Limb (tissue), 2 donors: ENCODE results near the gene TMEM221.

Experiments used
- DNase-seq, 2 donors: peaks; one replicate each; pipeline ENCODE4 v3.0.0-alpha.2; 2016; ENCODE audit errors: extremely low spot score in 2 of 2

Gene TMEM221

DNA sequence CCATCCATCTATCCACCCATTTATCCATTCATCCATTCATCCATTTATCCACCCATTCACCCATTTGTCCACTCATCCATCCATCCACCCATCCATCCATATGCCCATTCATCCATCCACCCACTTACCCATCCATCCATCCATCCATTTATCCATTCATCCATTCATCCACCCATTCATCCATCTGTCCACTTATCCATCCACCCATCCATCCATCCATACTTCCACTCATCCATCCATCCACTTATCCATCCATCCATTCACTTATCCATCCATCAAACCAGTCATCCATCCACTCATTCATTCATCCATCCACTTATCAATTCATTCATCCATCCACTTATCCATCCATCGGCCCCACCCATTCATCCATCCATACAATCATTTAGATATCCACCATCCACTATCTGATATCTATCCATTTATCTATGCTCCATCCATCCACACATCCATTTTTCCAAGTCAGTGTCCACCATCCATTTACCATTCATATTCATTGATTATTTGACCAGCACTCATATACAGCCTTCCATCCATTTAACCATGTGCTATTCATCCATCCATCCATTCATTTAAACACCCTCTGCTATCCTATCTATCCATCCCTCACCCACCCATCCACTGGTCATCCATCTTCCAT is 2.8 kb downstream of the TMEM221 start:
- DNase-seq = no peak

DNA sequence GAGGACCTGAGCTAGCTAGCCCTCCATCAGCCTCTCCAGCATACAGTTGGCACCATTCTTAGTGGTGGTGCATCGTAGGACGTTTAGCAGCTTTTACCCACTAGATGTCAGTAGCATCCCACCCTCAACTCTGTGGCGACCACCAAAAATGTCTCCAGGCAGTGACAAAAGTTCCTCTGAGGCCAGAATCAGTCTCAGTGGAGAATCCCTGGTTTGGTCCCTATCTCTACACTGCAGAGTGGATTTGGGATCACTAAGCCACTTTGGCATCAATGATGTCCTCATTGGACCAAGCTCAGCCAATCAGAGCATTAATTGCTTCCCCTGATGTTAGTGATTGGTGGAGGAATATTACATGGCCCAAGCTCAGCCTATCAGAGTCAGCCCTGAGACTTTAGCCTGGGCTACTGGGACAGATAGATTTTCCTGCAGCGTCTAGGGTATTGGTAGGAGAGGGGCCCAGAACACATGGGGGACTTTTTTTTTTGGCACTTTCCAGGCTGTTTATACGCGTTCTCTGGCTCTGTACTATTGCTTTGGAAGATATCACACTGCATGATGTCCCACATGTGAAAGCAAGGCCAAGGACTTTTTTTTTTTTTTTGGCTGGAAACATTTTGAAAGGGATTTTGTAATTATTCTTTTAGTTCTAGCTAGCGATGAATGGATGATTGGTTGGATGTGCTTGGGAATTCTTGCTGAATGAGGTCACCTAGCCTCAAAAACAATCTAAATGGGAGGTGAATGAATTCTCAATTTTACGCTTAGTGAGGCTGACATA is 7.0 kb downstream of the TMEM221 start:
- DNase-seq = no peak

DNA sequence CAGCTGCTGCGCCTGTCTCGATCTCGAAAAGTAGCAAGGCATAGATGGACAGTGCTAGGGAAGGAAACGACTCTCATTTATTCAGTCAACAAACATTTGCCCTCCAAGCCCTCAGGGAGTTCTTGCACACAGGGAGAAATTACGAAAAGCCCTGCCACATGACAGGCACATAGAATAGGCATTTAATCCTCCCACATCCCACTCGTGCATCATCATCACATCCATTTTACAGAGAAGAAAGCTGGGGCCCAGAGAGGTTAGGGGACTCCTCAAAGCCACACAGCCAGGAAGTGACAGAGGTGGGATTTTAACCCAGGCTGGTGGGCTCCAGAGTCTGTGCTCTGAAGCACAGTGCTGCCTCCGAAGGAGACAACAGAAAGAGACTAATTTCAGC is 11.6 kb downstream of the TMEM221 start:
- DNase-seq = no peak

DNA sequence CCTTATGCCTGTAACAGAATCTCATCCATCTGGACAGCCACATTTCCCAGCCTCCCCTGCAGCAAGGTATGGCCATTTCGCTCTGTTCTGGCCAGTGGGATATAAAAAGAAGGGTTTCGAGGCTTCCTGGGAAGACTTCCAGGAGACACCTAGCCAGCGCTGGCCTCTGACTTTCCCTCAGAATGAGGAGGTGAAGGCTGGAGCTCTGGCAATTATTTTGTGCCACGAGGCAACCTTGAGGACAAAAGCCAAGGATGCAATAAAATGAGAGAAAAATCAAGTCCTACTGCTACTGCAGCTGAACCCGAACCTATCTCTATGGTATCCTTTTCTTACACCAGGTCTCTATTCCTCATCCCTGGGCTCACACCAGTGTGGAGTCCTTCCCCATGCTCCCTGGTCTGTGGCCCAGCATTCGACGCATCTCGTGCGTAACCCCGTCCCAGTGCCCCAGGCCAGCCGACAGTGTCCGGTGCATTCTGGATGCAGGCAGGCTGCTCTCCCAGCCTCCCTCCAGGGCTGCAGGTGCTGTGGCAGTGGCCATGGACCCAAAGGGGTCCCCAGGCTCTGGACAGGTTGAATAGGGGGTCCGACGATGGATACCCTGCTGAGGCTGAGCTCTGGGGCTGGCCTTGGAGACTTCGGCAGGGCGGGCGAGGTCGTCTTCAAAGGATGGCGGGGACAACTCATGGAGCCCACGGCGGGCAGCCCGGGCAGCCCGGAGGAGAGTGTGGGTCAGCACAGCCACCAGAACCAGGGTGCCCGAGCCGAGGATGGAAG is 12.2 kb downstream of the TMEM221 start:
- no peak for DNase-seq

DNA sequence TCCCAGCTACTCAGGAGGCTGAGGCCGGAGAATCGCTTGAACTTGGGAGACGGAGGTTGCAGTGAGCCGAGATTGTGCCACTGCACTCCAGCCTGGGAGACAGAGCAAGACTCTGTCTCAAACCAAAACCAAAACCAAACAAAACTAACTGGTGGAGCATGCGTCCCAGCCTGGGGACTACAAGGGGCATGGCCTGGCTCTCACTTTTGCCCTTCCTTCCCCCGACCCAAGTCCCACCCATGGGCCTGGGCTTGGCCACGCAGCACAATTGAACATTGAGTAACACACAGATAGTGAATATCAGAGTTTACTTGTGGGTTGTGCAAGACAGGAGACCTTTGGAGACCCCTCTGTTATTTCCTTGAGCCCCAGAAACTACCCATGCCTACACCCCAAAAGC is 13.2 kb downstream of the TMEM221 start:
- no peak for DNase-seq

DNA sequence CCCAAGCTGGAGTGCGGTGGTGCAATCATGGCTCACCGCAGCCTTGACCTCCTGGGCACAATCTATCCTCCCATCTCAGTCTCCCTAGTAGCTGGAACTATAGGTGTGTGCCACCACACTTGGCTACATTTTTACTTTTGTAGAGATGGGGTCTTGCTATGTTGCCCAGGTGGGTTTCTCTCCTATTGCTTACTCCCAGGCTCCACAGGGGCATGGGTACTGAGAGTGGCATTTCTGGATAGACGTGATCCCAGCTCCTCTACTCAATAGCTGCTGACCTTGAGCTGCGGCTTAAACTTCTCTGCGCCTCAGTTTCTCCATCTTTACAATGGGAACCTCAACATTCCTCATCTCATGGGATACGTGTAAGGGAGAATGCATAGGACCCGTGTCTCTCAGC is 17.1 kb downstream of the TMEM221 start:
- DNase-seq = no peak

DNA sequence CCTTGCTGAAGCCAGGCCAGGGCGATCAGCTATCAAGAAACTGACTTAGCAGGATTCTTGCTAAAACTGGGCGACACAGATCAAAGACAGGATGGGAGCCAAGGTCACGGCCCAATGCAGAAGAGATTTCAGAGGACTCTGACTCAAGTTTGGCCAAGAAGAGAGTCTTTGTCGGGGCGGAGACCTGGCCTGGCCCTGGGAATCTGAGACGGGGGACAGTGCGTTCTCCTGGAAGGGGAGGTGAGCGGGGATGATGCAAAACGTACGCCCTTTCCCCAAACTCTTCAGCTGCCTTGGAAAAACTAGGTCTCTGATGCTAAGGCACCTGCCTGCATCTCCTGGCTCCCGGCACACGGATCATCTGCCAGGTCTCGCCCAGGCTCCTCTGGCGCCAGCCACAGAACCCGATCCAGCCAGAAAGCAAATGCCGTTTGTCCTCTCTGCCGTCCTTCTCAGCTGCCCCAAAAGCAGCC is 18.8 kb downstream of the TMEM221 start:
- DNase-seq = no peak

DNA sequence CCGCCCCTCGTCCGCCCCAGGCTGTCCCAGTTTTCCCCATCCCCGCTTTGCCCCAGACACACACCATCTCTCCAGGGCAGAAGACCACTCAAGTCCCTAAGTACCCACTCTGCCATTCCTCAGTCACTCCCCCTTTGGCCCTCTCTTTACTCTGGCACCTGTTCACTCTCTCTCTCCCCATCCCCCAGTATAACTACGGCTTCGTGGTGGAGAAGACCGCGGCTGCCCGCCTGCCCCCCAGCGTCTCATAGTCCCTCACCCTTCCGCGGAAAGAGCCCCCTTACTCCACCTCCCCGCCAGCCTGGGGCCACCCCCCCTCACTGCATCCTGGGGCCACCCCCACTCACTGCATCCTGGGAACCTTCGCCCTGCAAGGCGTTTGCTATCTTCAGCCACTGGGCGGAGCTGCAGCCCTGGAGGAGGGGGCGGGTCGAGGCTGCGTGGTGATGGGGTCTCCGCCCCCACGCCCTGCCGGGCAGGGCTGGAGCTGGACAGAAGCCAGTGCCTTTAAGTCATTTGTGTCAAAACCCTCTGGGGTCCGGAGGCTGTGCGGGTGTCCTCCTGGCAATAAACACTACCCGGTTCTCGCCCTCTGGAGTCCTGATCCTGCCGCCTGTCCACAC is 23.6 kb downstream of the TMEM221 start:
- peak; percentile 22 to 75 for DNase-seq

DNA sequence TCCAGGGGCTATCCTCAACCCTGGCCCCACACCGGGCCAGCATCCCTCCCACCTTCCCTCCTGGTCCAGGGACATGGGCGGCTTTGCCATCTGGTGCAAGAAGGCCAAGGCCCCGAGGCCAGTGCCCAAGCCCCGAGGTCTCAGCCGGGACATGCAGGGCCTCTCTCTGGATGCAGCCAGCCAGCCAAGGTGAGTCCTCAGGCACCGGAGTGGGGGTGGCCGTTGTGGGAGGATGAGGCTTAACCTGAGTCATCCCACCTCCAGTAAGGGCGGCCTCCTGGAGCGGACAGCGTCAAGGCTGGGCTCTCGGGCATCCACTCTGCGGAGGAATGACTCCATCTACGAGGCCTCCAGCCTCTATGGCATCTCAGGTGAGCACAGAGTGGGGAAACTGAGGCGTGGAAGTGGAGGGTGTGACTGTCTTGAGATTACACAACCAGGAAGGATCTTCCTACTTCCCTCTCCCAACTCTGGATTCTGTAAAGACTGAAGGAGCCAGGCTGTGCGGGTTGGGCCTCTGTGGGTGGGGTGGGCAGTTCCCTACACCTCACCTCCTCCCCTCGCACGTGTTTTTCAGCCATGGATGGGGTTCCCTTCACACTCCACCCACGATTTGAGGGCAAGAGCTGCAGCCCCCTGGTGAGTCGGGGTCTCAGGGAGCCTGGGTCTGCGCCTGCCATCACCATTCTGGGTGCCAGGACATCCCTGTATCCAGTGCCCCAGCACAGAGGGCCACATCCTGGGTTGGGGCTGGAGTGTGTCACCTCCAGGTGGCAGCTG is 24.8 kb downstream of the TMEM221 start:
- no peak for DNase-seq

DNA sequence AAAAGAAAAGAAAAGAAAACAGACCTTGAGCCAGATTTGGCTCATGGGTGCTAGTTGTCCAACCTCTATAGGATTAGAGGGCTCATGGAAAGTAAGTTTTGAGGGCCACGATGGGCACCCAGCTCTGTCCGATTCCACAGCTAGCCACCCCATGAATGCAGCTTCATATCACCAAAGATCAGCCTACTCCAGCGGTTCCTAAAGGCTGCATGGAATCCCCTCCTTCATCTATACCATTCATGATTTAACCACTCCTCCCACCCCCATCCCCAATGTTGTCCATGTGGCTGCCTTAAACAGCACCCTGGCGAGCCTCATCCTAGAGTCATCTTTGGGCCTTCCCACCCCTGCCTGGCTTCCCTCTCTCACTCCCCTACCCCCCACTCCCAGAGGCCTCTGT is 26.5 kb downstream of the TMEM221 start:
- DNase-seq = no peak

DNA sequence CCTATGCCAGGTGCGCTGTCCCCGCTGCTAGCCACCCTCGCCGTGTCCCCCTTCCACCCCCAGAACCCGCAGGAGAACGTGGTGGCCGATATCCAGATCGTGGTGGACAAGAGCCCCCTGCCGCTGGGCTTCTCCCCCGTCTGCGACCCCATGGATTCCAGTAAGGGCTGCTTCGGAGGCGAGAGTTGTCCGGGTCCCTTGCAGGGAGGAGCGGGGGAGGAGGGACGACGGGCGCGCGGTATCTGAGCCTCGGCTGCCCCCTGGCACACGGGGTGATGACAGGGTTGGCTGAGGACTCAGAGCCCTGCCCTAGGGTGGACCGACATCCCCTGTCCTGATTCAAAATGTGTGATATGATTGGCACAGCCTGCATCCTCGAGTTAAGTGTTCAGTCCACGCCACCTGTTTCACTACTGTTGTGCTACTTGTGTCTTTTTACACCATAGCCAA is 28.0 kb downstream of the TMEM221 start:
- DNase-seq = peak in 1 of 2 donors; percentile 66

DNA sequence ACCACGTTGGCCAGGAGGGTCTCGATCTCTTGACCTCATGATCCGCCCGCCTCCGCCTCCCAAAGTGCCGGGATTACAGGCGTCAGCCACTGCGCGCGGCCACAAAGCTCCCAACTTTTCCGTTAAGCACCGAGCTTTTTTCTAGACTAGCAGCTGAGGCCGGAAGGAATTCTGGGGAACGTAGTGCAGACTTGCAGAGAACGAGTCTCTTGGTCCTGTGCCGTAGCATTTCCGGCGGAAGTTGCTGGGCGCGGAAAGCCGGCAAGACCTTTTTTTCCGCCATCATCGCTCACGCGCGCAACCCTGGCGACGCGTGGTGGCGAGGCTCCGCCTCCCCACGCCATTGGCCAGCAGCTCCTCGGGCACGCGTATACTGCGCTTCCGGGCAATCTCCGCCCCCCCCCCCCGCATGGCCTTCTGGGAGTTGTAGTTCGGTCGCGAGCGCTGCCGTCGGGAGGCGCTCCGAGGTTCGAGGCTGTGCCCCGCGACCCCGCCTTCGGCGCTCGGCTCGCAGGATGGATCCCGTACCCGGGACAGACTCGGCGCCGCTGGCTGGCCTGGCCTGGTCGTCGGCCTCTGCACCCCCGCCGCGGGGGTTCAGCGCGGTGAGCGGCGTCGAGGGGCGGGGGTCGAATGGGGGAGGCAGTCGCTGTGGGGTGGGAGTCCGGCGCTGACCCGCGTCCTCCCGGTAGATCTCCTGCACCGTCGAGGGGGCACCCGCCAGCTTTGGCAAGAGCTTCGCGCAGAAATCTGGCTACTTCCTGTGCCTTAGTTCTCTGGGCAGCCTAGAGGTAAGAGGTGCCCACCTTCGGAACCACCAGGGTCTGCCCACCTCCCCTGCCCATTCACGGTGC is 28.6 kb downstream of the TMEM221 start, which contains the start of gene MVB12A:
TSS of gene MVB12A (plus strand) at position 427 of the 854 bp plus-strand sequence. CDS start at position 516, 89 bp downstream.
- DNase-seq = peak; percentile 98 to 99

DNA sequence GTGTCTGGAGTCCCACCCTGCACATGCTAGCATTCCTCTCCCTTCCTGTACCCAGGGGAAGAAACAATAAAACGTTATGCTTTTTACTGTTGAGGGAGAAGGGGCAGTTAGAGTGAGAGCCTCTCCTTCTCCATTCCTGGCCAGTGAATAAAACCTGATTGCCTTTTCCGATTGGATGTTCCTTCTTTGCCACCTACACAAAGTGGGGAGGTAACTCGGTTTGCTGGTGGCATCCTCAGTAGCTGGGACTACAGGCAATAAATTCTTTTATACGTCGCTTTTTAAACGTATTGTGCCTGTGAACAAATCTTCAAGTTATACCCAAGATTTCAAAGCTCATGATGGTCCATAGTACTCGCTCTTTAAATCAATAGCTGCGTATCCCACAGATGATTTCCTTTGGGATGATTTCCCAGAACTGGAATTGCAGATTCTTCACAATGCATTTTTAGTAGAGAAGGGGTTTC is 29.3 kb downstream of the TMEM221 start:
- DNase-seq = no peak

DNA sequence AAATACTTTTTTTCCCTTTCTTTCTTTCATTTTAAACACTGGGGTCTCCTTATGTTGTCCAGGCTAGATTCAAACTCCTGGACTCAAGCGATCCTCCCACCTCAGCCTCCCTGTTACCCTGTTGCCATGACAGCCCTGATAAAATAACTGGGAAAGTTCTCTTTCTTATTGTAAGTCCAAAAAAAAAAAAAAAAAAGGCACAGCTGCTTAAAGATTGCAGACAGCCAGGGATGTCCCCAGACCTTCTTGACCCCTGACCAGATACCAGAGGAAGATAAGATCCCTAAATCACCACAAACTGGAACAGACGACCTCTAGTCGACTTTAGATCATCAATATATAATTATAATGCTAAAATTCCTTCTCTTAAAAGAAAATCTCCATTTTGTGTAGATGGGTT is 29.8 kb downstream of the TMEM221 start:
- DNase-seq = no peak

DNA sequence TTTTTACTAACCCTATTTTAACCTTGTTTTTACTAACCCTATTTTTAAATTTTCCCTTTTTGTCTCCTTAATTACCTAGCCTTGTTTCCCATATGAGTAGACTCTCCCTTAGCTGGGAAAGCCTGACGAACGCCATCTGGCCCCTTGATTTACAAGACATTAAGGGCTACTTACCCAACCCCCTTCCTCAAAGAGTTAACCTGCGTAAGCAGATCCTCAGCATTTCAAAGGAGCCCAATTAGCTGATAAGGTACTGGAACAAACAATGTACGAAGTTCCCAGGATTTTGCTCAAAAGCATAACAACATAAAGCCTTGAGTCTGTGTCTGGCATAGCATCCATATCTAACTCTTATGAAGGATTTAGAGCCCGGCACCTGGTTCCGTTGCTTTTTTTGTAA is 33.3 kb downstream of the TMEM221 start:
- DNase-seq = no peak

DNA sequence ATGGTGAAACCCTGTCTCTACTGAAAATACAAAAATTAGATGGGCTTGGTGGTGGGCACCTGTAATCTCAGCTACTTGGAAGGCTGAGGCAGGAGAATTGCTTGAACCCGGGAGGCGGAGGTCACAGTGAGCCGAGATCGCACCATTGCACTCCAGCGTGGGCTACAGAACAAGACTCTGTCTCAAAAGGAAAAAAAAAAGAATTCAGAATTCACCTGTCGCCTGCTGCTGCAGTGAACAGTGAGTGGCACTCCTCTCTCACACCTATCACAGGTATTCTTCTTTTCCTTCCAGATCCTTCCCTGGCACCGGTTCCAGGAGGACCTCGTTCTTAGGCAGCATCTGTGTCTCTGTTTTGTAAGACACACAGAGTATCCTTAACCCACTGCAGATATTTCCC is 34.4 kb downstream of the TMEM221 start:
- DNase-seq = no peak

DNA sequence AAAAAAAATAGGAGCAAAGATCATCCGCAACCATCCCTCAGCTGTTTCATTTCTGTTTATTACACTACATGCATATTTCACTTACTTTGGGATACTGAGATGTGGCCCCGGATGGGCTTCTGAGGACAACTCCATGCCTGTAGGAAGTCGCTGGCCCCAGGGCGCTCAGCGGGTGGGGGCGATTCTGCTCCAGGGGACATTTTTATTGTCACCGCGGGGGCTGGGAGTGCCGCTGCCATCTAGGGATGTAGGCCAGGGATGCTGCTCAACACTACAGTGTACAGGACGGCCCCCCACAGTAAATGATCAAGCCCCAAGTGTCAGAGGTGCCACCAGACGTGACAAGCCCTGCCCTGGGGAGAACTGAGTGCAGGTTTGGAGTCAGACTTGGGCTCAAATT is 36.7 kb downstream of the TMEM221 start:
- no peak for DNase-seq

DNA sequence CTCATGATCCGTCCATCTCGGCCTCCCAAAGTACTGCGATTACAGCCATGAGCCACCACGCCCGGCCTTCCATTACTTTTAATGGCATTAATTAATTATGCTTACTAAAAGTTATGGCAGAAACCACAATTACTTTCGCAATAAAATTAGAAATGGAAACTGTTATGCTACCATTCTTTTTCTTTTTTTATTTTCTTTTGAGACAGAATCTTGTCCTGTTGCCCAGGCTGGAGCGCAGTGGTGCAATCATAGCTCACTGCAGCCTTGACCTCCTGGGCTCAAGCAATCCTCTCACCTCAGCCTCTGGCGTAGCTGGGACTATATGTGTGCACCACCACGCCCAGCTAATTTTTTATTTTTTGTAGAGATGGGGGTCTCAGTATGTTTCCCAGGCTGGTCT is 38.5 kb downstream of the TMEM221 start:
- no peak for DNase-seq

DNA sequence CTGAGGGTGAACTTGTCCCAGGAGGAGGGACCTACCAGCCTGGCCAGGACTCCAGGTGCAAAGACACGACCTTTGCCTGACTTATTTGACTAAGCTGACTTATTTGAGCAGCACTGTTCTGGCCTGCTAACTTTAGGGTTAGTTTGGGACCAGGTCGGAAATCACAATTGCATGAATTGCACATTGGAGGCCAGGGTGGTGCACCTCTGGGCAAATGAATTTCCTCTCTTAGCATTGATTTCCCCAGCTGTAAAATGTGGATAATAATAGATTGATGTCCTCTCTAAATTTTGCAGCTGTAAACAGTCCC is 41.6 kb downstream of the TMEM221 start:
- no peak for DNase-seq
